ENCODE measurements around the gene ZNF107.
A peak's percentile ranks its signal among the peaks of the same experiment; 100 is the strongest.

Gene ZNF107

GRCh38 chr7:64665980-64666662 lies at the start of gene ZNF107:
Gene ZNF107, plus strand, starts transcription at chr7:64666133. Its CDS starts 150 bp downstream, at chr7:64666283.
- DNase-seq: peak; percentile 92

GRCh38 chr7:64618785-64619456 lies 47.0 kb upstream of the ZNF107 start:
- no peak for DNase-seq

GRCh38 chr7:64619705-64620104 lies 46.2 kb upstream of the ZNF107 start:
- no peak for DNase-seq

GRCh38 chr7:64621656-64622055 lies 44.3 kb upstream of the ZNF107 start:
- no peak for DNase-seq

- DNase-seq: no peak
Observed at GRCh38 chr7:64625114-64626082, 40.5 kb upstream of the ZNF107 start.

- DNase-seq: no peak
Observed at GRCh38 chr7:64626083-64626469, 39.9 kb upstream of the ZNF107 start.

GRCh38 chr7:64626557-64626956 lies 39.4 kb upstream of the ZNF107 start:
- DNase-seq: no peak

GRCh38 chr7:64628192-64628591 lies 37.7 kb upstream of the ZNF107 start:
- no peak for DNase-seq

GRCh38 chr7:64628721-64629120 lies 37.2 kb upstream of the ZNF107 start:
- no peak for DNase-seq

- no peak for DNase-seq
Observed at GRCh38 chr7:64630496-64630895, 35.4 kb upstream of the ZNF107 start.

GRCh38 chr7:64632029-64632428 lies 33.9 kb upstream of the ZNF107 start:
- DNase-seq: no peak

- DNase-seq: no peak
Observed at GRCh38 chr7:64633401-64633800, 32.5 kb upstream of the ZNF107 start.

- DNase-seq: no peak
Observed at GRCh38 chr7:64634406-64635062, 31.4 kb upstream of the ZNF107 start.

GRCh38 chr7:64636386-64636785 lies 29.5 kb upstream of the ZNF107 start:
- DNase-seq: no peak

GRCh38 chr7:64637521-64638445 lies 28.1 kb upstream of the ZNF107 start:
- no peak for DNase-seq

- no peak for DNase-seq
Observed at GRCh38 chr7:64638822-64639221, 27.1 kb upstream of the ZNF107 start.

- peak; percentile 23 for DNase-seq
Observed at GRCh38 chr7:64639267-64640001, 26.5 kb upstream of the ZNF107 start.

- no peak for DNase-seq
Observed at GRCh38 chr7:64640504-64640903, 25.4 kb upstream of the ZNF107 start.

GRCh38 chr7:64642046-64642445 lies 23.9 kb upstream of the ZNF107 start:
- no peak for DNase-seq

GRCh38 chr7:64642875-64643274 lies 23.1 kb upstream of the ZNF107 start:
- DNase-seq: no peak

GRCh38 chr7:64643566-64643965 lies 22.4 kb upstream of the ZNF107 start:
- DNase-seq: no peak
